ENCODE data around the gene CCZ1B. TPM values are rescaled to one million over a fixed set of nuclear protein-coding genes. Genes with fewer than 3 reads are reported as not detected.
"Not testable (repeated sequence)": the region's sequence is repeated elsewhere in the genome, so short reads cannot be mapped to it uniquely, and the experiment has no call there.

Gene CCZ1B
- total and polyA plus RNA-seq, 2 of the 8 experiments (the other 6 are each of a cell fraction or from before 2014, with no cell fraction given): 18.0 to 55.2 TPM

- H4K20me1 ChIP-seq (replicated peaks in 1 of 2; ENCODE audit: control insufficient read depth in 1 of 2, insufficient read depth in 2 of 2, low read length in 2 of 2); H4K8ac ChIP-seq (ENCODE audit: extremely low read depth, insufficient read depth, low read length); FAIRE-seq; H3K4me2 ChIP-seq (ENCODE audit: insufficient read depth in 1 of 2, low read depth in 2 of 2, low read length in 2 of 2); H2BK12ac ChIP-seq (ENCODE audit: low read depth, low read length); H3K79me1 ChIP-seq (ENCODE audit: low read depth, low read length); H3K4me1 ChIP-seq (replicated peaks in 1 of 4; ENCODE audit: control insufficient read depth in 3 of 4, insufficient read depth in 4 of 4, low read length in 3 of 4); H3K36me3 ChIP-seq (ENCODE audit: control insufficient read depth in 2 of 4, insufficient read depth in 4 of 4, low read length in 3 of 4); H3K4ac ChIP-seq (replicated peaks; ENCODE audit: insufficient read length, low read depth, low read length); POLR2A ChIA-PET (ENCODE audit: partially characterized antibody); H3K27ac ChIP-seq (ENCODE audit: low read depth, low read length); H2AK5ac ChIP-seq (ENCODE audit: low read depth, low read length); H3K79me2 ChIP-seq (ENCODE audit: control insufficient read depth in 1 of 2, insufficient read depth in 2 of 2, low read length in 2 of 2); H3K14ac ChIP-seq (ENCODE audit: insufficient read length); H3K18ac ChIP-seq (ENCODE audit: extremely low read depth, low read length); H2AFZ ChIP-seq (ENCODE audit: low read length); H2BK15ac ChIP-seq (ENCODE audit: low read length); H2BK120ac ChIP-seq (replicated peaks; ENCODE audit: low read depth, low read length); H3K23ac ChIP-seq (ENCODE audit: insufficient read length); DNase-seq (ENCODE audit: low read depth in 1 of 2, low spot score in 2 of 2); H4K5ac ChIP-seq (ENCODE audit: insufficient read length, low read depth, low read length); H2BK20ac ChIP-seq (ENCODE audit: low read length); H3K9ac ChIP-seq (replicated peaks in 1 of 4; ENCODE audit: extremely low read depth in 1 of 4, low read depth in 3 of 4, low read length in 3 of 4); H3K27me3 ChIP-seq (replicated peaks in 1 of 4; ENCODE audit: control insufficient read depth in 3 of 4, extremely low read depth in 1 of 4, insufficient read depth in 3 of 4, low read length in 3 of 4); H4K91ac ChIP-seq (replicated peaks; ENCODE audit: insufficient read length, low read length); H3K23me2 ChIP-seq (ENCODE audit: low read depth, low read length); H3K9me3 ChIP-seq (ENCODE audit: insufficient read depth in 2 of 2, low read depth in 1 of 2, low read length in 1 of 2); H3K56ac ChIP-seq (replicated peaks; ENCODE audit: insufficient read length, low read depth, low read length); H3K4me3 ChIP-seq (ENCODE audit: extremely low read depth in 1 of 4, insufficient read depth in 2 of 4, low read depth in 3 of 4, low read length in 4 of 4); H2BK5ac ChIP-seq (ENCODE audit: low read depth, low read length): not testable (repeated sequence)
- 96% methylated on average over 6 of the region's 6 CpGs; no CpG with 5 or more reads in 1 of the 2 experiments for WGBS, 2 experiments (ENCODE audit: extremely low coverage in 1 of 2, insufficient coverage in 1 of 2, insufficient read length in 1 of 2, insufficient replicate concordance in 2 of 2, low coverage in 1 of 2, low lambda C conversion rate in 2 of 2, missing lambda C conversion rate in 1 of 2)
- CTCF ChIA-PET (ENCODE audit: partially characterized antibody): interaction anchor here (2.5 kb wide), 1 partner anchor 28 kb away, joined by 7 read pairs; no protein-coding TSS in a partner anchor
Measured at GRCh38 chr7:6830026-6830425, 4.0 kb upstream of the CCZ1B start.

GRCh38 chr7:6829616-6830015 is 3.5 kb upstream of the CCZ1B start:
- POLR2A ChIA-PET (ENCODE audit: partially characterized antibody); FAIRE-seq: not testable (repeated sequence)
- 76% methylated on average over 5 of the region's 5 CpGs; no CpG with 5 or more reads in 1 of the 2 experiments for WGBS, 2 experiments (ENCODE audit: extremely low coverage in 1 of 2, insufficient coverage in 1 of 2, insufficient read length in 1 of 2, insufficient replicate concordance in 2 of 2, low coverage in 1 of 2, low lambda C conversion rate in 2 of 2, missing lambda C conversion rate in 1 of 2)

More at GRCh38 chr7:6829616-6830015, 3.5 kb upstream of the CCZ1B start:
- H3K4me1 ChIP-seq (replicated peaks in 1 of 4; ENCODE audit: control insufficient read depth in 3 of 4, insufficient read depth in 4 of 4, low read length in 3 of 4); H2BK120ac ChIP-seq (replicated peaks; ENCODE audit: low read depth, low read length); H3K56ac ChIP-seq (replicated peaks; ENCODE audit: insufficient read length, low read depth, low read length); H4K20me1 ChIP-seq (replicated peaks in 1 of 2; ENCODE audit: control insufficient read depth in 1 of 2, insufficient read depth in 2 of 2, low read length in 2 of 2); H4K8ac ChIP-seq (ENCODE audit: extremely low read depth, insufficient read depth, low read length); H3K9ac ChIP-seq (replicated peaks in 1 of 4; ENCODE audit: extremely low read depth in 1 of 4, low read depth in 3 of 4, low read length in 3 of 4); CTCF ChIA-PET (ENCODE audit: partially characterized antibody); H3K4me2 ChIP-seq (ENCODE audit: insufficient read depth in 1 of 2, low read depth in 2 of 2, low read length in 2 of 2); H3K79me1 ChIP-seq (ENCODE audit: low read depth, low read length); H3K23ac ChIP-seq (ENCODE audit: insufficient read length); H2AFZ ChIP-seq (ENCODE audit: low read length); H3K14ac ChIP-seq (ENCODE audit: insufficient read length); H3K18ac ChIP-seq (ENCODE audit: extremely low read depth, low read length); H3K4ac ChIP-seq (replicated peaks; ENCODE audit: insufficient read length, low read depth, low read length); H4K91ac ChIP-seq (replicated peaks; ENCODE audit: insufficient read length, low read length); H3K27ac ChIP-seq (ENCODE audit: low read depth, low read length); H2BK20ac ChIP-seq (ENCODE audit: low read length); H3K9me3 ChIP-seq (ENCODE audit: insufficient read depth in 2 of 2, low read depth in 1 of 2, low read length in 1 of 2); H4K5ac ChIP-seq (ENCODE audit: insufficient read length, low read depth, low read length); H3K79me2 ChIP-seq (ENCODE audit: control insufficient read depth in 1 of 2, insufficient read depth in 2 of 2, low read length in 2 of 2); H2BK5ac ChIP-seq (ENCODE audit: low read depth, low read length); H2BK15ac ChIP-seq (ENCODE audit: low read length); H3K27me3 ChIP-seq (replicated peaks in 1 of 4; ENCODE audit: control insufficient read depth in 3 of 4, extremely low read depth in 1 of 4, insufficient read depth in 3 of 4, low read length in 3 of 4); H3K4me3 ChIP-seq (ENCODE audit: extremely low read depth in 1 of 4, insufficient read depth in 2 of 4, low read depth in 3 of 4, low read length in 4 of 4); H2AK5ac ChIP-seq (ENCODE audit: low read depth, low read length); H3K36me3 ChIP-seq (ENCODE audit: control insufficient read depth in 2 of 4, insufficient read depth in 4 of 4, low read length in 3 of 4); DNase-seq (ENCODE audit: low read depth in 1 of 2, low spot score in 2 of 2); H3K23me2 ChIP-seq (ENCODE audit: low read depth, low read length); H2BK12ac ChIP-seq (ENCODE audit: low read depth, low read length): not testable (repeated sequence)

All from H1 (cell line).